Ectodermal cell (in vitro differentiated cells): ENCODE results near the gene ZCCHC17. TPM values are rescaled to one million over a fixed set of nuclear protein-coding genes. Genes with fewer than 3 reads are reported as not detected.
"Not testable (repeated sequence)": the region's sequence is repeated elsewhere in the genome, so short reads cannot be mapped to it uniquely, and the experiment has no call there.

Experiments
- H3K27ac ChIP-seq: 2 replicates; pipeline ENCODE4 v1.7.0; 2013; ENCODE audit warnings: mild to moderate bottlenecking, low read depth, low read length; ENCODE audit not compliant: insufficient read depth, poor library complexity, severe bottlenecking
- H3K27me3 ChIP-seq: 2 replicates; pipeline ENCODE4 v1.7.0; 2013; ENCODE audit warnings: mild to moderate bottlenecking, low read length; ENCODE audit not compliant: insufficient read depth, control insufficient read depth, poor library complexity, severe bottlenecking
- H3K36me3 ChIP-seq: one replicate; pipeline ENCODE4 v1.7.0; 2013; ENCODE audit warnings: low read length; ENCODE audit not compliant: control insufficient read depth, insufficient read depth
- H3K4me1 ChIP-seq: one replicate; pipeline ENCODE4 v1.7.0; 2013; ENCODE audit warnings: low read length; ENCODE audit not compliant: control insufficient read depth, insufficient read depth
- H3K4me3 ChIP-seq: 2 replicates; pipeline ENCODE4 v1.7.0; 2013; ENCODE audit warnings: low read depth, low read length, control low read depth; ENCODE audit not compliant: insufficient read depth
- H3K9me3 ChIP-seq: 2 replicates; pipeline ENCODE4 v1.7.0; 2013; ENCODE audit warnings: mild to moderate bottlenecking, low read length, moderate library complexity; ENCODE audit not compliant: control insufficient read depth
- WGBS, 2 experiments: methylation state at CpG; one replicate each; pipeline ENCODE4 v1.1.7; 2013; ENCODE audit warnings: missing lambda C conversion rate in 2 of 2; 5-methylcytosine and 5-hydroxymethylcytosine counted together
- polyA plus RNA-seq, 4 experiments: library from polyadenylated mRNA; stranded (reverse); fragments of 50-300 nt; gene quantifications; one replicate each; pipeline ENCODE4 v1.2.3, GENCODE V29; 2013

The ZCCHC17 gene, protein sequence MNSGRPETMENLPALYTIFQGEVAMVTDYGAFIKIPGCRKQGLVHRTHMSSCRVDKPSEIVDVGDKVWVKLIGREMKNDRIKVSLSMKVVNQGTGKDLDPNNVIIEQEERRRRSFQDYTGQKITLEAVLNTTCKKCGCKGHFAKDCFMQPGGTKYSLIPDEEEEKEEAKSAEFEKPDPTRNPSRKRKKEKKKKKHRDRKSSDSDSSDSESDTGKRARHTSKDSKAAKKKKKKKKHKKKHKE
- 63.6 TPM for polyA plus RNA-seq (2013, experiment 1 of 4)
- polyA plus RNA-seq (2013, experiment 2 of 4), result 61.0 TPM
- 47.6 TPM for polyA plus RNA-seq (2013, experiment 3 of 4)
- polyA plus RNA-seq (2013, experiment 4 of 4), result 53.1 TPM

DNA sequence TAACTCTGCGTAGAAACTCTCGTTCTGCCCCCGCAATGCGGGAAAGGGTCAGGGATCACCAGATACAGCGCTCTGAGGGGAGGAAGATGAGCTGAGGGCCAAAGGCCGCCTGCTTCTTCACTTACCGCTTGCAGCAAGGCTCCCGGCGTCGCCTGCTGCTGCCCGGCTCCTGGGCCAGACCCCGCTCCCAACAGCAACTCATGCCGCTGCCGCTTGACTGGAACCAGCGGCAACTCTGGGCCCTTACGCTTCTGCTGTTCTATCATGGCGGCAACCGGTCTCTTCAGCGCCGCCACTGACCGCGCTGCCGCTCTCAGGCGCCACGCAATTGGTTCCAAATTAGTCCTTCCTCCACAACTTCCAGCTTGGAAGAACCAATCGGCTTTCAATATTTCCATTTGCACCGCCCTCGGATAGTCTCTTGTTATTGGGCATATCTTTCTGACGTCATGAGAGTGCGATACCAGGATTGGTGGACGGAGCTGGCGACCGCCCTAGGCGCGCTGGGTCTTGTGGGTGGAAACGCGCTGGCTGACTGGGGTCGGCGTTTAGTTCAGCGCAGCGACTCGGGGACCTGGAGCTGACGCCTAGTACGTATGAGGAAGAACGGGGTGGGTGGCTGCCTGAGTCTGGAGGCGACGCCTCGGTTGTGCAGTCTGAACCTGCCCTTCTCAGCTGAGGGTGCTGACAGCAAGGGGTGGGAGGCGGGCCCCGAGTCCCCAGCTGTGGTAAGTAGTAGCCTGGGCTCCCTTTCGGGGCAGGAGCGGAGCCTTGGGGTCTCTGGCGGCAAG, at the start of gene ZCCHC17, which contains the start of gene SNRNP40:
Gene ZCCHC17, plus strand, starts transcription at position 547 of the 791 bp plus-strand sequence. CDS start 13,067 bp downstream, outside the sequence.
Gene SNRNP40, minus strand, starts transcription at position 303 of the 791 bp plus-strand sequence. Its CDS starts 37 bp downstream, at position 266.
- Histone ChIP-seq H3K36me3 (peaks cover 18% of the 10 kb centered on the region), H3K27me3 (no peaks in the 10 kb centered on the region), H3K4me3 (peak within 1 kb of the TSS; percentile 93), H3K27ac (peak within 1 kb of the TSS; percentile 74), H3K9me3 (no peaks in the 10 kb centered on the region), H3K4me1 (peaks cover 6% of the 10 kb centered on the region)
- 0% methylated on average over 53 of the region's 53 CpGs for WGBS, 2 experiments

DNA sequence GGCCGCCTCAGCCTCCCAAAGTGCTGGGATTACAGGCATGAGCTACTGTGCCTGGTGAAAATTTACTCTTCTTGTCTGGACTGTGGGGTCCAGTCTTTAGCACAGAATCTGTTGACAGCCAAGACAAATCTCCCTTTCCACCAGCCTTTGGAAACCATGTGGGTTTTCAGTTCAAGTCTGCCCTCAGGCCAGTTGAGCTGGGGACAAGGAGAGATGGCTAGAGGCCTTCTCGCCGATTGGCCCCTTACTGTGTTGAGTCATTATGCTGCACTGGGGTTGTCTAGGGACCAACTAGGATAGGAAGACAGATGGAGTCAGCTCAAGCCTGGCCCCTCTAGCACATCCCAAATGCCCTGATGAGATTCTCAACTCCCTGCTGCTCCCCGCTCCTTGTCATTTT, 48.6 kb upstream of the ZCCHC17 start:
- Histone ChIP-seq H3K4me3 (no peak overlapping the region), H3K36me3 (no peaks in the 10 kb centered on the region), H3K27me3 (no peaks in the 10 kb centered on the region), H3K9me3 (no peaks in the 10 kb centered on the region), H3K4me1 (no peaks in the 10 kb centered on the region), H3K27ac (no peak overlapping the region)
- WGBS, 2 experiments, result 83 to 84% methylated on average over 4 of the region's 4 CpGs

DNA sequence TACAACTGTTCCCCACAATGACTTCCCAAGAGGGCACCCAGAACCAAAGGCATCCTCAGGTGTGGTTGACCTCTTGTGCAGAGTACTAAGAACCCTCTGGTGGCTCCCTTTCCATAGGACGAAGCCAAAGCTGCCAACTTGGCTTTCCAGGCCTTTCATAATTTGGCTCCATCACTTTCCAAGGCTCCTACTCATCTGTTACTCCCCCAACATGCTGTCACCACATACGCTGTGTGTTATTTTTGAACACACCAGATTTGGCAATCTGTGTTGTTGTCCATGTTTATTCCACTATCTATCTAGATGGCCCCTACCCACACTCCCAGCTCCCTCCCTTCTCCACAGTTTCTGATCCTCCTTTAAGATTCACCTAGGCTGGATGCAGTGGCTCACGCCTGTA, 47.0 kb upstream of the ZCCHC17 start:
- H3K9me3 ChIP-seq, result no peaks in the 10 kb centered on the region
- no peaks in the 10 kb centered on the region for H3K27me3 ChIP-seq
- WGBS, 2 experiments, result 88 to 94% methylated on average over 3 of the region's 3 CpGs
- no peak overlapping the region for H3K4me3 ChIP-seq
- H3K36me3 ChIP-seq, result no peaks in the 10 kb centered on the region
- no peak overlapping the region for H3K27ac ChIP-seq
- H3K4me1 ChIP-seq, result no peaks in the 10 kb centered on the region

DNA sequence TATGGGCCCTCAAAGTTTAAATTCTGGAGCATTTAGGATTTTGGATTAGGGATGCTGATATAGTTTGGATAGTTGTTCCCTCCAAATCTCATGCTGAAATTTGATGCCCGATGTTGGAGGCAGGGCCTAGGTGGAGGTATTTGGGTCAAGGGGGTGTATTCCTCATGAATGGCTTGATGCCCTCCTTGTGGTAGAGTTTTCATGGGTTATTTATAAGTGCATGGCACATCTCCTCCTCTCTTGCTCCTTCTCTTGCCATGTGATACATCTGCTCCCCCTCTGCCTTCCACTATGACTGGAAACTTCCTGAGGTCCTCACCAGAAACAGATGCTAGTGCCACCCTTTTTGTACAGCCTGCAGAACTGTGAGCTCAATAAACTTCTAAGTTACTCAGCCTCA, 39.6 kb upstream of the ZCCHC17 start:
- H3K9me3 ChIP-seq, result no peaks in the 10 kb centered on the region
- H3K4me1 ChIP-seq, result no peaks in the 10 kb centered on the region
- H3K27ac ChIP-seq, result no peak overlapping the region
- 92 to 97% methylated on average over 1 of the region's 1 CpG for WGBS, 2 experiments
- H3K4me3 ChIP-seq, result no peak overlapping the region
- peaks cover 38% of the 10 kb centered on the region for H3K36me3 ChIP-seq
- H3K27me3 ChIP-seq, result no peaks in the 10 kb centered on the region

DNA sequence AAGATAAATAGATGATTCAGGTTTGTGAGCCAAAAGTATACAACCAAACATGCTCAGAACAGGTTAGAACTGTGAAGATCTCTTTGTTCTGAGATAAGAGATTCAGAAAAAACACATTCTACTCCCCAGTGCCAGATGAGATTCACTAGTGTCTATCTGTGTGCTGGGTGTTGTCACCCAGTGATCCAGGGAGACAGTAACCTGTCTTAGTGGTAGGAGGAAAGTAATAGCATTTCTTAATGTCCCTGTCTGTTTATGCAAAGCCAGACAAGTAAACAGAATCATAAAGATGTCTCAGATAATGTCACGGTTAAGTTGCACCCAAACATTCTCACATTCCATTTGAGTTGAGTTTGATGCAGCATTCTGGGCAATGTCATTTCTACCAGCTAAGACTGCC, 38.3 kb upstream of the ZCCHC17 start:
- H3K36me3 ChIP-seq, result peaks cover 38% of the 10 kb centered on the region
- no peaks in the 10 kb centered on the region for H3K27me3 ChIP-seq
- no peaks in the 10 kb centered on the region for H3K9me3 ChIP-seq
- H3K27ac ChIP-seq, result no peak overlapping the region
- no peaks in the 10 kb centered on the region for H3K4me1 ChIP-seq
- WGBS, 2 experiments, result 95 to 97% methylated on average over 1 of the region's 1 CpG
- no peak overlapping the region for H3K4me3 ChIP-seq

DNA sequence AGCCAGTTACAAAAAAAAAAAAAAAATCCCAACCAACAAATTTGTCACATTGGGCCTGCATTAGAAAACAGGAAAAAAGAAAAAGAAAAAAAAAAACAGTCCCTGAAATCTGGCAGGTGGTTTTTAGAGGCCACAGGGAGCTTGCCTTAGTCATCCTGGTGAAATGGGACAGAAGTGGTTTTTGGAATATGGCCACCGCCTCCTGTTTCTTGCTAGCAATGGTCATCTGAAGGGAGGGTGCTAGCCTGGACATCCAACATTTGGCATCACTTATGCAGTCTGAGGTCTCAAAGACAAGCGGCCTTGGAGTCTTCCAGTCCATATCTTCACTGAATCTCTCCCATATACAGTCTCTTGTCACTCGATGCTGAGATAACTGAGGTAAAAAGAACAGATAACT, 37.1 kb upstream of the ZCCHC17 start:
- Histone ChIP-seq H3K27ac (no peak overlapping the region), H3K36me3 (peaks cover 41% of the 10 kb centered on the region), H3K4me3 (no peak overlapping the region), H3K4me1 (no peaks in the 10 kb centered on the region), H3K9me3 (no peaks in the 10 kb centered on the region), H3K27me3 (no peaks in the 10 kb centered on the region)
- 97 to 99% methylated on average over 3 of the region's 3 CpGs for WGBS, 2 experiments

DNA sequence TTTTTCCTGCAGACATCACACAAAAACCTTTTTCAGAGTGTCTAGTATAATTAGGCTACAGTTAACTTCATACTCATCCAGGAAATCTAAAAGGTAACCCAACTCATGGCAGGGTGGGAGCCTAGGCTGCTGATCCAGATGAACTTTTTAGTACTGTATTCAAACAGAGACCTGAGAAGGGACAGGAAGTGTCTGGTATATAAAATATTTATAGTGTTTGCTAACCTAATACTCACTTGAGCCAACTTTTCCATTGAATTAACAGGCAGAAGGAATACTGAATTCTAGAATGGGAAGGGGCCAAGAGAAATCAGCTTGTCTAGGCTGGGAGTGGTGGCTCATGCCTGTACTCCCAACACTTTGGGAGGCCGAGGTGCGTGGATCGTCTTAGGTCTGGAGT, 34.9 kb upstream of the ZCCHC17 start:
- H3K36me3 ChIP-seq, result peaks cover 52% of the 10 kb centered on the region
- peaks cover 3% of the 10 kb centered on the region for H3K4me1 ChIP-seq
- H3K4me3 ChIP-seq, result no peak overlapping the region
- 90 to 93% methylated on average over 3 of the region's 3 CpGs for WGBS, 2 experiments
- no peaks in the 10 kb centered on the region for H3K27me3 ChIP-seq
- H3K27ac ChIP-seq, result no peak overlapping the region
- H3K9me3 ChIP-seq, result no peaks in the 10 kb centered on the region

DNA sequence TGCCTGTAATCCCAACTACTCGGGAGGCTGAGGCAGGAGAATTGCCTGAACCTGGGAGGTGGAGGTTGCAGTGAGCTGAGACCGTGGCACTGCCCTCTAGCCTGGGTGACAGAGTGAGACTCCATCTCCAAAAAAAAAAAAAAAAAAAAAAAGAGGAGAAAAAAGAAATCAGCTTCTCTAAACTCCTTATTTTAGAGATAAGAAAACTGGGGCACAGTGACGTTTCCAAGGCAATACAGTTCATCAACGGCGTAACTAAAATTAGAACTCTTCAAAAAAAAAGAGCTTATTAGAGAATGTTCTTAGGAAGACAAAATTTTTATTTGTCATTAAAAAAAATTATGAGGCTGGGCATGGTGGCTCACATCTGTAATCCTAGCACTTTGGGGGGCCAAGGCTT, 34.4 kb upstream of the ZCCHC17 start:
- H3K9me3 ChIP-seq, H3K4me1 ChIP-seq, H3K4me3 ChIP-seq, H3K27ac ChIP-seq, H3K27me3 ChIP-seq: not testable (repeated sequence)
- peaks cover 54% of the 10 kb centered on the region for H3K36me3 ChIP-seq
- 93 to 99% methylated on average over 5 of the region's 5 CpGs for WGBS, 2 experiments

DNA sequence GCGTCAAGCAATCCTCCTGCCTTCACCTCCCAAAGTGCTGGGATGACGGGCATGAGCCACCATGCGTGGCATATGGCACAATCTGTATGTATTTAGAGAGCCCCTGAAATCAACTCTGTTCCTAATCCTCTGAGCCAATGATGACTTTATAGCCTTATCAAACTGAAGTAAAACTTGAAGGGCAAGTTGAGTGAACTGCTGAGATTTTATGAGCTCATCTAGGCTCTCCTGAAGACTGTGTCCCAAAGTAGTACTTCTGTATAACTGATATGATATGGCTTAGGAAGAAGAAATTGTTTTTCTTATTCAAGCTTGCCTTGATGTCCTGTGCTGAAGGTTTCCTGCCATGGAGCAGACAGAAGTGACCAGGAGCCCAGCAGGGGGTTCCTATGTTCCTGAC, 33.4 kb upstream of the ZCCHC17 start:
- Histone ChIP-seq H3K36me3 (peaks cover 55% of the 10 kb centered on the region), H3K4me1 (peaks cover 3% of the 10 kb centered on the region), H3K4me3 (no peak overlapping the region), H3K9me3 (no peaks in the 10 kb centered on the region), H3K27me3 (no peaks in the 10 kb centered on the region), H3K27ac (no peak overlapping the region)
- WGBS, 2 experiments, result 92 to 95% methylated on average over 3 of the region's 3 CpGs

DNA sequence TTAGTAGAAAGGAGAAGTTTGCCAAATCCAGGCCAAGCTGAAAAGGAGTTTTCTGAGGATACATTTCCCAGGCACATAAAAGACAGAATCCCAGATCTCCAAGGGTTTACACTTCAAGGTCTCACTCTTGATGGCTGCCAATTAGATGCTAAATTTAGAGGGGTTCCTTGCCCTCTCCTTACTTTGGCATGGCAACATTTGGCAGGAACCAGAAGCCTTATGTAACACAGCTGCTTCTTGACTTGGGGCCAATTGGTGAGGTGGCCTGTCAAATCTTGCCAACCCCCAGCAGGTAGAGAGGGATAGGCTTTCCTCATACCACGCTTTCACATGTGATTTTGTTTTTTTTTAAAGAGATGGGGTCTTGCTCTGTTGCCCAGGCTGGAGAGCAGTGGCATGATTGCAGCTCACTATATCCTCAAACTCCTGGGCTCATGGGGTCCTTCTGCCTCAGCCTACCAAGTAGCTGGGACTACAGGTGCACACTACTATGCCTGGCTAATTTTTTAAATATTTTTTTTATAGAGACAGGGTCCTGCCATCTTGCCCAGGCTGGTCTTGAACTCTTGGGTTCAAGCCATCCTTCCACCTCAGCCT, 31.9 kb upstream of the ZCCHC17 start:
- no peak overlapping the region for H3K27ac ChIP-seq
- no peaks in the 10 kb centered on the region for H3K9me3 ChIP-seq
- H3K4me3 ChIP-seq, result no peak overlapping the region
- no peaks in the 10 kb centered on the region for H3K27me3 ChIP-seq
- H3K36me3 ChIP-seq, result peaks cover 56% of the 10 kb centered on the region
- peaks cover 3% of the 10 kb centered on the region for H3K4me1 ChIP-seq
- WGBS, 2 experiments, result 96 to 100% methylated on average over 1 of the region's 1 CpG
